Kidney (tissue), 14 donors: Measurements from ENCODE around the gene SLC22A1. TPM values are rescaled to one million over a fixed set of nuclear protein-coding genes. Genes with fewer than 3 reads are reported as not detected.

Source experiments
- DNase-seq, 5 donors: peaks; one replicate each; pipeline ENCODE4 v3.0.0-alpha.2; 2013 to 2020
- FAIRE-seq: peaks from 2 replicates; lab custom pipeline; 2012; peaks lifted over from hg19 to GRCh38; lab: Jason Lieb, UNC
- H3K27ac ChIP-seq, 2 donors: one replicate each; pipeline ENCODE4 v1.7.0; 2013; ENCODE audit warnings: low read depth in 2 of 2, low read length in 2 of 2, inconsistent platforms in 1 of 2
- H3K27me3 ChIP-seq: one replicate; pipeline ENCODE4 v1.7.1; 2013; ENCODE audit warnings: low read length, inconsistent platforms; ENCODE audit not compliant: control insufficient read depth, insufficient read depth
- H3K36me3 ChIP-seq, 3 donors: one replicate each; pipeline versions ENCODE4 v1.7.0 to v1.7.1; 2013; ENCODE audit warnings: low read length in 3 of 3, control low read depth in 1 of 3, inconsistent platforms in 1 of 3; ENCODE audit not compliant: insufficient read depth in 3 of 3, control insufficient read depth in 2 of 3
- H3K4me1 ChIP-seq, 3 donors: one replicate each; pipeline versions ENCODE4 v1.7.0 to v1.7.1; 2013; ENCODE audit warnings: low read length in 3 of 3, inconsistent platforms in 1 of 3, low read depth in 1 of 3; ENCODE audit not compliant: control insufficient read depth in 2 of 3, insufficient read depth in 2 of 3
- H3K4me3 ChIP-seq, 3 donors: one replicate each; pipeline versions ENCODE4 v1.7.0 to v1.8.1; 2013; ENCODE audit warnings: low read length in 3 of 3, control low read depth in 1 of 3, inconsistent platforms in 1 of 3
- H3K9ac ChIP-seq, 3 donors: one replicate each; pipeline versions ENCODE4 v1.7.0 to v1.7.1; 2013; ENCODE audit warnings: low read length in 3 of 3, control low read depth in 1 of 3, inconsistent platforms in 1 of 3
- H3K9me3 ChIP-seq, 3 donors: one replicate each; pipeline versions ENCODE4 v1.7.0 to v1.7.1; 2013; ENCODE audit warnings: low read length in 3 of 3, control low read depth in 1 of 3, inconsistent platforms in 1 of 3; ENCODE audit not compliant: control insufficient read depth in 2 of 3, insufficient read depth in 1 of 3
- CTCF ChIP-seq: IDR thresholded peaks from 3 replicates; pipeline ENCODE4 v1.5.1; 2012; ENCODE audit warnings: mild to moderate bottlenecking, moderate library complexity, borderline replicate concordance; ENCODE audit not compliant: insufficient read depth; ENCODE audit errors: extremely low read depth
- intact Hi-C: fragments of 100-400 bp; cut with DNase I; formaldehyde crosslinking; loops from one replicate; pipeline ENCODE4 v1.11.1; 2022
- polyA plus RNA-seq: library from polyadenylated mRNA; stranded (reverse); fragments of 350-450 nt; fragmentation: Illumina TruSeq; extraction: RNeasy Lipid Tissue Mini Kit (QIAGEN cat#74804); gene quantifications from one replicate; pipeline ENCODE4 v1.2.3, GENCODE V29; 2014; ENCODE audit warnings: low read depth, low replicate concordance; ENCODE audit not compliant: insufficient read depth
- total RNA-seq: library from RNA; stranded (reverse); fragmentation: NEBNext Ultra II Directional; extraction: Animal tissue kit (Norgen Biotek cat#: 25700); gene quantifications from one replicate; pipeline ENCODE4 v1.2.1, GENCODE V29; 2021
- donor health status: control.
- donor health status: control.
- donor health status: control.
- donor health status: control.
- donor health status: control.
- donor health status: DM: yes; HTN: yes; CAD: no.
- donor health status: Normal renal cell carcinoma (clear cell type).

The SLC22A1 gene
- total and polyA plus RNA-seq, 2 donors from 2014 or later, result 1.4 to 2.3 TPM

- FAIRE-seq, result no peak
- Histone ChIP-seq H3K9me3 (peaks cover 0 to 7% (median 0%) of the 10 kb centered on the region in 3 donors), H3K4me1 (no peaks in the 10 kb centered on the region), H3K4me3 (no peak overlapping the region), H3K27ac (no peak overlapping the region), H3K36me3 (no peaks in the 10 kb centered on the region), H3K9ac (no peak overlapping the region), H3K27me3 (no peaks in the 10 kb centered on the region)
- no peak for DNase-seq
- no peak for TF ChIP-seq CTCF
- intact Hi-C loops, result no loop called here
Observed at GRCh38 chr6:160188773-160189172, 67.2 kb downstream of the SLC22A1 start.

- Histone ChIP-seq H3K4me1 (no peaks in the 10 kb centered on the region), H3K27me3 (no peaks in the 10 kb centered on the region), H3K9ac (no peak overlapping the region), H3K36me3 (no peaks in the 10 kb centered on the region), H3K4me3 (no peak overlapping the region), H3K9me3 (peaks cover 0 to 12% (median 0%) of the 10 kb centered on the region in 3 donors), H3K27ac (no peak overlapping the region)
- no peak for TF ChIP-seq CTCF
- intact Hi-C loops, result no loop called here
- DNase-seq (no peak), FAIRE-seq (no peak)
Observed at GRCh38 chr6:160190081-160190480, 68.5 kb downstream of the SLC22A1 start.

GRCh38 chr6:160190973-160191372, 69.4 kb downstream of the SLC22A1 start:
- H3K4me1 ChIP-seq, result no peaks in the 10 kb centered on the region
- H3K4me3 ChIP-seq, result no peak overlapping the region
- intact Hi-C loops, result no loop called here
- DNase-seq (no peak), FAIRE-seq (no peak)
- H3K36me3 ChIP-seq, result no peaks in the 10 kb centered on the region
- no peaks in the 10 kb centered on the region for H3K27me3 ChIP-seq
- H3K9ac ChIP-seq, result no peak overlapping the region
- TF ChIP-seq CTCF, result no peak
- peaks cover 0 to 13% (median 0%) of the 10 kb centered on the region in 3 donors for H3K9me3 ChIP-seq
- H3K27ac ChIP-seq, result no peak overlapping the region

GRCh38 chr6:160192840-160193239, 71.2 kb downstream of the SLC22A1 start:
- H3K27ac ChIP-seq, result no peak overlapping the region
- intact Hi-C loops, result no loop called here
- peaks cover 0 to 13% (median 0%) of the 10 kb centered on the region in 3 donors for H3K9me3 ChIP-seq
- no peak overlapping the region for H3K9ac ChIP-seq
- H3K27me3 ChIP-seq, result no peaks in the 10 kb centered on the region
- no peaks in the 10 kb centered on the region for H3K4me1 ChIP-seq
- FAIRE-seq (no peak), DNase-seq (no peak)
- H3K36me3 ChIP-seq, result no peaks in the 10 kb centered on the region
- TF ChIP-seq CTCF, result no peak
- H3K4me3 ChIP-seq, result no peak overlapping the region
